ENCODE data around the gene AJAP1.

- TF ChIP-seq POLR2AphosphoS5 (IDR thresholded peaks at IDR 0.05; ENCODE audit: low read depth) = no peak
- no peak for TF ChIP-seq CTCF (conservative IDR thresholded peaks at IDR 0.05; ENCODE audit: low read depth in 2 of 2)
- TF ChIP-seq EZH2phosphoT487 (IDR thresholded peaks at IDR 0.05; ENCODE audit: unreplicated experiment) = no peak
- no peak for TF ChIP-seq NANOG (IDR thresholded peaks at IDR 0.05; ENCODE audit: borderline replicate concordance)
- TF ChIP-seq EZH2 (IDR thresholded peaks at IDR 0.05; ENCODE audit: low read depth, unreplicated experiment) = no peak
- no peak for TF ChIP-seq CREB1 (CRISPR knock-in tag; IDR thresholded peaks at IDR 0.05; ENCODE audit: low read depth)
- TF ChIP-seq ZNF114 (CRISPR knock-in tag; IDR thresholded peaks at IDR 0.05) = no peak
- TF ChIP-seq REST (IDR thresholded peaks at IDR 0.05; ENCODE audit: unreplicated experiment) = no peak
- no peak for TF ChIP-seq STAT1 (IDR thresholded peaks at IDR 0.05; ENCODE audit: unreplicated experiment)
- TF ChIP-seq, protein P1, sequence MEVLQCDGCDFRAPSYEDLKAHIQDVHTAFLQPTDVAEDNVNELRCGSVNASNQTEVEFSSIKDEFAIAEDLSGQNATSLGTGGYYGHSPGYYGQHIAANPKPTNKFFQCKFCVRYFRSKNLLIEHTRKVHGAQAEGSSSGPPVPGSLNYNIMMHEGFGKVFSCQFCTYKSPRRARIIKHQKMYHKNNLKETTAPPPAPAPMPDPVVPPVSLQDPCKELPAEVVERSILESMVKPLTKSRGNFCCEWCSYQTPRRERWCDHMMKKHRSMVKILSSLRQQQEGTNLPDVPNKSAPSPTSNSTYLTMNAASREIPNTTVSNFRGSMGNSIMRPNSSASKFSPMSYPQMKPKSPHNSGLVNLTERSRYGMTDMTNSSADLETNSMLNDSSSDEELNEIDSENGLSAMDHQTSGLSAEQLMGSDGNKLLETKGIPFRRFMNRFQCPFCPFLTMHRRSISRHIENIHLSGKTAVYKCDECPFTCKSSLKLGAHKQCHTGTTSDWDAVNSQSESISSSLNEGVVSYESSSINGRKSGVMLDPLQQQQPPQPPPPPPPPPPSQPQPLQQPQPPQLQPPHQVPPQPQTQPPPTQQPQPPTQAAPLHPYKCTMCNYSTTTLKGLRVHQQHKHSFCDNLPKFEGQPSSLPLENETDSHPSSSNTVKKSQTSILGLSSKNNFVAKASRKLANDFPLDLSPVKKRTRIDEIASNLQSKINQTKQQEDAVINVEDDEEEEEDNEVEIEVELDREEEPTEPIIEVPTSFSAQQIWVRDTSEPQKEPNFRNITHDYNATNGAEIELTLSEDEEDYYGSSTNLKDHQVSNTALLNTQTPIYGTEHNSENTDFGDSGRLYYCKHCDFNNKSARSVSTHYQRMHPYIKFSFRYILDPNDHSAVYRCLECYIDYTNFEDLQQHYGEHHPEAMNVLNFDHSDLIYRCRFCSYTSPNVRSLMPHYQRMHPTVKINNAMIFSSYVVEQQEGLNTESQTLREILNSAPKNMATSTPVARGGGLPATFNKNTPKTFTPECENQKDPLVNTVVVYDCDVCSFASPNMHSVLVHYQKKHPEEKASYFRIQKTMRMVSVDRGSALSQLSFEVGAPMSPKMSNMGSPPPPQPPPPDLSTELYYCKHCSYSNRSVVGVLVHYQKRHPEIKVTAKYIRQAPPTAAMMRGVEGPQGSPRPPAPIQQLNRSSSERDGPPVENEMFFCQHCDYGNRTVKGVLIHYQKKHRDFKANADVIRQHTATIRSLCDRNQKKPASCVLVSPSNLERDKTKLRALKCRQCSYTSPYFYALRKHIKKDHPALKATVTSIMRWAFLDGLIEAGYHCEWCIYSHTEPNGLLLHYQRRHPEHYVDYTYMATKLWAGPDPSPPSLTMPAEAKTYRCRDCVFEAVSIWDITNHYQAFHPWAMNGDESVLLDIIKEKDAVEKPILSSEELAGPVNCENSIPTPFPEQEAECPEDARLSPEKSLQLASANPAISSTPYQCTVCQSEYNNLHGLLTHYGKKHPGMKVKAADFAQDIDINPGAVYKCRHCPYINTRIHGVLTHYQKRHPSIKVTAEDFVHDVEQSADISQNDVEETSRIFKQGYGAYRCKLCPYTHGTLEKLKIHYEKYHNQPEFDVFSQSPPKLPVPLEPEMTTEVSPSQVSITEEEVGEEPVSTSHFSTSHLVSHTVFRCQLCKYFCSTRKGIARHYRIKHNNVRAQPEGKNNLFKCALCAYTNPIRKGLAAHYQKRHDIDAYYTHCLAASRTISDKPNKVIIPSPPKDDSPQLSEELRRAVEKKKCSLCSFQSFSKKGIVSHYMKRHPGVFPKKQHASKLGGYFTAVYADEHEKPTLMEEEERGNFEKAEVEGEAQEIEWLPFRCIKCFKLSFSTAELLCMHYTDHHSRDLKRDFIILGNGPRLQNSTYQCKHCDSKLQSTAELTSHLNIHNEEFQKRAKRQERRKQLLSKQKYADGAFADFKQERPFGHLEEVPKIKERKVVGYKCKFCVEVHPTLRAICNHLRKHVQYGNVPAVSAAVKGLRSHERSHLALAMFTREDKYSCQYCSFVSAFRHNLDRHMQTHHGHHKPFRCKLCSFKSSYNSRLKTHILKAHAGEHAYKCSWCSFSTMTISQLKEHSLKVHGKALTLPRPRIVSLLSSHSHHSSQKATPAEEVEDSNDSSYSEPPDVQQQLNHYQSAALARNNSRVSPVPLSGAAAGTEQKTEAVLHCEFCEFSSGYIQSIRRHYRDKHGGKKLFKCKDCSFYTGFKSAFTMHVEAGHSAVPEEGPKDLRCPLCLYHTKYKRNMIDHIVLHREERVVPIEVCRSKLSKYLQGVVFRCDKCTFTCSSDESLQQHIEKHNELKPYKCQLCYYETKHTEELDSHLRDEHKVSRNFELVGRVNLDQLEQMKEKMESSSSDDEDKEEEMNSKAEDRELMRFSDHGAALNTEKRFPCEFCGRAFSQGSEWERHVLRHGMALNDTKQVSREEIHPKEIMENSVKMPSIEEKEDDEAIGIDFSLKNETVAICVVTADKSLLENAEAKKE (CRISPR knock-in tag; IDR thresholded peaks at IDR 0.05) = no peak
- no peak for TF ChIP-seq JUNB (IDR thresholded peaks at IDR 0.05; ENCODE audit: unreplicated experiment)
Observed at GRCh38 chr1:4771721-4772120, 117.3 kb downstream of the AJAP1 start.

Data from GM23338 (cell line).